HG03457 (cell line): Measurements from ENCODE around the gene ITGB8.

Experiments
- ATAC-seq: cut with Tn5 transposase; IDR thresholded peaks from one replicate; pipeline ENCODE4 v1.9.1; 2021; ENCODE audit warnings: moderate number of reproducible peaks; ENCODE audit not compliant: unreplicated experiment

The ITGB8 gene

GRCh38 chr7:20409961-20410360 lies 79.3 kb downstream of the ITGB8 start:
- no peak for ATAC-seq

- ATAC-seq, result no peak
Measured at GRCh38 chr7:20411372-20411771, 80.7 kb downstream of the ITGB8 start.

- ATAC-seq, result no peak
Measured at GRCh38 chr7:20412032-20412431, 81.3 kb downstream of the ITGB8 start.

- no peak for ATAC-seq
Measured at GRCh38 chr7:20417260-20417659, 86.6 kb downstream of the ITGB8 start.

GRCh38 chr7:20417675-20418382 lies 87.1 kb downstream of the ITGB8 start:
- no peak for ATAC-seq

- no peak for ATAC-seq
Measured at GRCh38 chr7:20424500-20424899, 93.8 kb downstream of the ITGB8 start.

- ATAC-seq, result no peak
Measured at GRCh38 chr7:20430664-20431063, 100.0 kb downstream of the ITGB8 start.

- no peak for ATAC-seq
Measured at GRCh38 chr7:20431146-20431545, 100.4 kb downstream of the ITGB8 start.

- no peak for ATAC-seq
Measured at GRCh38 chr7:20432071-20432470, 101.4 kb downstream of the ITGB8 start.

- ATAC-seq, result no peak
Measured at GRCh38 chr7:20435305-20435704, 104.6 kb downstream of the ITGB8 start.

- no peak for ATAC-seq
Measured at GRCh38 chr7:20438248-20438647, 107.5 kb downstream of the ITGB8 start.

- ATAC-seq, result peak; percentile 88
Measured at GRCh38 chr7:20438694-20439376, 108.1 kb downstream of the ITGB8 start.

- no peak for ATAC-seq
Measured at GRCh38 chr7:20439416-20440185, 108.9 kb downstream of the ITGB8 start.

GRCh38 chr7:20440472-20441105 lies 109.9 kb downstream of the ITGB8 start:
- no peak for ATAC-seq

GRCh38 chr7:20441346-20441745 lies 110.6 kb downstream of the ITGB8 start:
- no peak for ATAC-seq

GRCh38 chr7:20441991-20442441 lies 111.3 kb downstream of the ITGB8 start:
- ATAC-seq, result no peak

- ATAC-seq, result no peak
Measured at GRCh38 chr7:20442951-20443350, 112.3 kb downstream of the ITGB8 start.

GRCh38 chr7:20444030-20444800 lies 113.5 kb downstream of the ITGB8 start:
- no peak for ATAC-seq

- ATAC-seq, result peak; percentile 81
Measured at GRCh38 chr7:20447021-20447650, 116.4 kb downstream of the ITGB8 start.

- no peak for ATAC-seq
Measured at GRCh38 chr7:20449176-20449575, 118.5 kb downstream of the ITGB8 start.
